NCI-H146 treated with DMSO at 0.1 percent for 48 hours (cell line): ENCODE results near the gene HSCB.
"Not testable (repeated sequence)": the region's sequence is repeated elsewhere in the genome, so short reads cannot be mapped to it uniquely, and the experiment has no call there.

Experiments used
- DNase-seq: peaks from one replicate; lab custom pipeline; 2025; ENCODE audit not compliant: unreplicated experiment; lab: John Stamatoyannopoulos, UW

HSCB gene

DNA sequence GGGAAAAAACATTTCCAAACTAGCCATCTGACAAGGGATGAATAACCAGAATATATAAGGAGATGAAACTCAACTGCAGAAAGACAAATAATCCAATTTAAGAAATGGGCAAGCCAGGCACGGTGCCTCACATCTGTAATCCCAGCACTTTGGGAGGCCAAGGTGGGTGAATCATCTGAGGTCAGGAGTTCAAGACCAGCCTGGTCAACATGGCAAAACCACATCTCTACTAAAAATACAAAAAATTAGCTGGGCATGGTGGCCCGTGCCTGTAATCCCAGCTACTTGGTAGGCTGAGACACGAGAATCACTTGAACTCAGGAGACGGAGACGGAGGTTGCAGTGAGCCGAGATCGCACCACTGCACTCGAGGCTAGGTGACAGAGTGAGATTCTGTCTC is 3.0 kb upstream of the HSCB start:
- not testable (repeated sequence) for DNase-seq

DNA sequence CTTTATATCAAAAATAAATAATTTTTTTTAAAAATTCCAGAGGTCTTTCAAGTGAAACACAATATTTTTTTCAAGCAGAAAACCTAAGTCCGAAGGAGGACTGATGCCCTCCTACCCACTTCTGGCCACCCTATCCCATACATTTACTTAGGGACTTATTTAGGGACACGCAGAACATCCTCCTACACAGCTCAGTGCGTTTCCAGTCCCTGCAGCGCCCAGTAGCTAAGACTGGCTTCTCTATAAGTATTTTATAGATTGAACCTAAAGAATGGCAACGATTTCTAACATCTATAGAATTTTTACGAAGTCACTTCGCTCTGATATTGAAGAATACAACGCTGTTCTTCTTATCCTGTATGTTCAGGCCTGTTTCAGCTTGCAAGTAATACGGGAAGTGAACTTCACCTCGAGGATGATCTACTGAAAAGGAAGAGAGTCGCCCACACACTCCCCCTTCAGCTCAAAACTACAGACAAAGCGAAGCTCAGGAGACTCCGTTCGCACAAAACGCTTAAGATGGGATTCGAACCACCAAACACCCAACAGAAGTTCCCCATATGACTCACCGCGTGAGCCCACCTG is 547 bp upstream of the HSCB start:
- no peak for DNase-seq

DNA sequence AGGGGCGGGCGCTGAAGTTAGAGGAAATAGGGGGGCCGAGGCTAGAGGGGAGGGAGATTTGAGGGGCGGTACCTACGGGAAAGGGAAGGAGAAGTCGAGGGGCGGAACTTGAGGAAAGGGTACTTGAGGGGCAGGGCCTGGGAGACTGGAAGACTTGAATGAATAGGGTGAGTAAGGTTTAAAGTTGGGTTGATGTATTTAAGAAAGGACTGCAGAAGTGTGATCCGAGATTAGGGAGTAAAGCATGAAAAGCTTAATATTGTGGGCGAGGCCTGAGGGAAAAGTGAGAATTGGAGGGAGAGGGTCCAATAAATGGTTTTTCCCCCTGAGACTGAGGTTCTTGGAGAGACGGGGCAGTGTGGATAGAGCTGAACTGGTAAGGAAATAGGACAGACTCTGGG is 723 bp downstream of the HSCB start:
- DNase-seq: no peak

DNA sequence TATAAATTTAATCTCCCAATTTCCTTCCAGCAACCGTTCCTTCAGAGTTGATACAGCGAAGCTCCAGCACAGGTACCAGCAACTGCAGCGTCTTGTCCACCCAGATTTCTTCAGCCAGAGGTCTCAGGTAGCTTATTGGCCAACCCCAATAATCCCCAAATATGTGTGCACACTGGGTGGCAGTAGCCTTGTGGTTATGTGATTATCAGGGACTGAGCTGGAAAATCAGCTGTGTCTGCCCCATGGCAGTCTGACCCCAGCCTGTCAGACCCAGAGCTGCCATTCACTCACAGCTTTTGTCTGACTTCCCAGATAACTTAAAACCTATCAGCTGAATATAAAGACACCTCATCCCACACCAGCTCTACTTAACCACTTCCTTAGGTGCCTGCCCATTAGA is 2.0 kb downstream of the HSCB start:
- DNase-seq: no peak

DNA sequence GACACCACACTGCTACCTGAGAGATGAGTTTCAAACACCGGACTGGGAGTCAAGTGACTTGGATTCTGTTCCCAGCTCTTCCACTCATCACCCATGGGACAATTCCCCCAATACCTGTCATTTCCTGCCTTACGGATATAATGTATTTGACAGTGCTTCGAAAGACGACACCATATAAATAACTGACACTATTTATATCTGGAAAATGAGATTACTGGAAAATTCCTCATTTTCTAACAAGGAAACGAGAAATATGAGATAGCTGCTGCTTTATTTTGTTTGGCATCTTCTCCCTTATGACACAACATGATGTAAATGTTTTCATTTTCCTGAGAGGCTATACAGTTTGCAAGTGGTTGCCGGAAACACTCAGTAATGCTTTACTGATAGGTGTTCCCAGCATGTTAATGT is 8.6 kb downstream of the HSCB start:
- DNase-seq: no peak

DNA sequence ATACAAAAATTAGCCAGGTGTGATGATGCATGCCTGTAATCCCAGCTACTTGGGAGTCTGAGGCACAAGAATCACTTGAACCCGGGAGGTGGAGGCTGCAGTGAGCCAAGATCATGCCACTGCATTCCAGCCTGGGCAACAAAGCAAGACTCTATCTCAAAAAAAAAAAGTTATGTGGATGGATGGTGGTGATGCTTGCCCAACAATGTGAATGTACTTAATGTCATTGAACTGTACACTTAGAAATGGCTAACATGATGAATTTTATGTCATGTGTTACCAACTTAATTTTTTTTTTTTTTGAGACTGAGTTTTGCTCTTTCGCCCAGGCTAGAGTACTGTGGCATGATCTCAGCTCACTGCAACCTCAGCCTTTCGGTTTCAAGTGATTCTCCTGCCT is 12.7 kb downstream of the HSCB start:
- DNase-seq: not testable (repeated sequence)

DNA sequence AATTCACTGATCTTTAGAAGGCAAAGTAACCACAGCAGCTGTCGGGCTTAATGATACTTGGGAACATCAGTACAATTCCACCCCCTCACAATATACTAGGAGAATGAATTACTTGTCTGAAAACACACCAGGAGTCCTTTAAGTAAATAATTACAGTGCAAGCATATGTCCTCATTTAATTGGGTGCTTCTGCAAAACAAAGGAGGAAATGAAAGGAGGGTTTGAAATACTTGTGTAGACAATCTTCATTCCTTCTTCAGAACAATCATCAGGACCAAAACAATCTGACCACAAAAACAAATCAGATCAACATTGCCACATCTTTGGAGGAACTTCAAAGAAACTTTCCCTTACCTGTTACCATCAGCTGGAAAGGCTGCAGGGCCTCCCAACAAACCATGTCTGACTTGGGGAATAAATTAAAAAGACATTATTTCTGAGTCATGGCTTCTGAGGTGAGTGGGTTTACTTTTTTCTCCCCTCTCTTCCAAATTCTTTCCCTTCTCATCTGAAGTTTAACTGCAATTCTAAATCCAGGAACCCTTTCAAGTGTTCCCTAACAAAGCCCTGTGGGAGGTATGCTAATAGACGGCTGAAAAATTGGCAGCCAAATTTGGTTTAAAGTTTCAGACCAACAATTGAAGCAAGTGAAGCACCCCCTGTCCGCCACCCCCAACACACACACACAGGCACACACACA is 18.2 kb downstream of the HSCB start:
- DNase-seq: peak; percentile 84

DNA sequence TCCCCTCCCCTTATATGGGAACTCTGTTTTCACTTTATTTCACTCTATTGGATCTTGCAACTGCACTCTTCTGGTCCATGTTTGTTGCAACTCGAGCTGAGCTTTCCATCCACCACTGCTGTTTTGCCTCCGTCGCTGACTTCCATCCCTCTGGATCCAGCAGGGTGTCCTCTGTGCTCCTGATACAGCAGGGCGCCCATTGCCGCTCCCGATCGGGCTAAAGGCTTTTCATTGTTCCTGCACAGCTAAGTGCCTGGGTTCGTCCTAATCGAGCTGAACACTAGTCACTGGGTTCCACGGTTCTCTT is 19.6 kb downstream of the HSCB start:
- no peak for DNase-seq

DNA sequence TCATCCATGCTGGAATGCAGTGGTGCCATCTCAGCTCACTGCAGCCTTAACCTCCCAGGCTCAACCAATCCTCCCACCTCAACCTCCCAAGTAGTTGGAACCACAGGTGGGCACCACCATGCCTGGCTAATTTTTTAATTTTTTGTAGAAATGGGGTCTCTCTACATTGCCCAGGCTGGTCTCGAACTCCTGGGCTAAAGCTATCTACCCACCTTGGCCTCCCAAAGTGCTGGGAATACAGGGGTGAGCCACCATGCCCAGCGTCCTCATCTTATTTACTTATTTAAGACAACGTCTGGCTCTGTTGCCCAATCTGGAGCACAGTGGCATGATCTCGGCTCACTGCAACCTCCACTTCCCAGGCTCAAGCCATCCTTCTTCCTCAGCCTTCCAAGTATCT is 20.2 kb downstream of the HSCB start:
- DNase-seq: not testable (repeated sequence)

DNA sequence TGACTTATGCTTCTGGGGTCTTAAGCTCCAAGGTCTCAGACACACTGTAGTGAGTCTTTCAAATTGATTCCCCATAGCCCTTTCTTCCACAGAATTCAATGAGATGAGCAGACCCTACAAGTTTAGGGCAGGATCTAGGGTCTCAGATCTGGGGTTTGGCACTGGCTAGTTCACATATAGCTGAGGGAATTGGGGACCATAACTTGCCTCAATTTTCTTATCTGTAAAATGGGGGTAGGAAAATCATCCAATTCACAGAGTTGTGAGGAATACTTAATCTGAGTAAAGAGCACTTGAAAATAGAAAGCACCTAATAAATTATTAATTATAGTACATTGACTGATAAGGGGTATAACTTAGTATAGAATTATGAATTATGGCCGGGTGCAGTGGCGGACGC is 24.8 kb downstream of the HSCB start:
- no peak for DNase-seq

DNA sequence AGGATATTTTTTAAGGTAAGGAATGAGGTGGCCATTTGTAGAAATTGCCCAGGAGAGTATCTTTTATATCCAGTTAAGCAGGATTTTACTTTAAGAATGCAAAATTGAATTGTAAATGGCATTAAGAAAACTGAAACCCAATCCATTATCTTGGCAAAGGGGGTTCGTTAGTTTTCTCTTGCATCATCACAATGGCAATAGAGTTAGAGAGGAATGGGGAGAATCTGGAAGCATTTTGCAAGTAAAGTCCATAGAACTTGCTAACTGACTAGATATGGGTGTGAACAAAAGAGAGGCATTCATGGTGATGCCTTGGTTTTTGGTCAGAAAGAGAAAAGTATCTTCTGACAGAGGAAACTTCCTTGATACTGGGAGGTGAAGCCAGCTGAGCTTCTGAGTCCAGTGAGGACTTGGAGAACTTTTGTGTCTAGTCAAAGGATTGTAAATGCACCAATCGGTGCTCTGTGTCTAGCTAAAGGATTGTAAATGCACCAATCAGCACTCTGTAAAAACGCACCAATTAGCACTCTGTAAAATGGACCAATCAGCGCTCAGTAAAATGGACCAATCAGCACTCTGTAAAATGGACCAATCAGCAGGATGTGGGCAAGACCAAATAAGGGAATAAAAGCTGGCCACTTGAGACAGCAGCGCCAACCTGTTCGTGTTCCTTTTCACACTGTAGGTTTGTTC is 27.0 kb downstream of the HSCB start:
- no peak for DNase-seq

DNA sequence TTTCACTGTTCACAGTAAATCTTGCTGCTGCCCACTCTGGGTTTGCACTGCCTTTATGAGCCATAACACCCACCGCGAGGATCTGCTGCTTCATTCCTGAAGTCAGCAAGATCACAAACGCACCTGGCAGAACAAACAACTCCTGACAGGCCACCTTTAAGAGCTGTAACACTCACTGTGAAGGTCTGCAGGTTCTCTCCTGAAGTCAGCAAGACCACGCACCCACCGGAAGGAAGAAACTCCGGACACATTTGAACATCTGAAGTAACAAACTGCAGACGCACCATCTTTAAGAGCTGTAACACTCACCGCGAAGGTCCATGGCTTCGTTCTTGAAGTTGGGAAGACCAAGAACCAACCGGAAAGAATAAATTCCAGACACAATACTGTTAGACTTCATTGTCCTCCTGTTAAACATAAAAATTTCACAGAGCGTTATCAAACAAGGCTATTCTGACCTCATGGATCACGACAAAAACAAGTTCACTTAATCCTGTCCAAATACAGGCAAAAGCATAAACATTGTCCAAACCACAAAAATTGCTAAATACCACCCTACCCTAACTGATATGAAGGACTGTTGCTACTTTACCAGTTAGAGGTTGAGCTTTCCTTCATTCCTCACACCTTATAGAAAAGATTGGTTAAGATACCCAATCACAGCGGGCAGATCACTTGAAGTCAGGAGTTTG is 27.7 kb downstream of the HSCB start:
- DNase-seq: no peak

DNA sequence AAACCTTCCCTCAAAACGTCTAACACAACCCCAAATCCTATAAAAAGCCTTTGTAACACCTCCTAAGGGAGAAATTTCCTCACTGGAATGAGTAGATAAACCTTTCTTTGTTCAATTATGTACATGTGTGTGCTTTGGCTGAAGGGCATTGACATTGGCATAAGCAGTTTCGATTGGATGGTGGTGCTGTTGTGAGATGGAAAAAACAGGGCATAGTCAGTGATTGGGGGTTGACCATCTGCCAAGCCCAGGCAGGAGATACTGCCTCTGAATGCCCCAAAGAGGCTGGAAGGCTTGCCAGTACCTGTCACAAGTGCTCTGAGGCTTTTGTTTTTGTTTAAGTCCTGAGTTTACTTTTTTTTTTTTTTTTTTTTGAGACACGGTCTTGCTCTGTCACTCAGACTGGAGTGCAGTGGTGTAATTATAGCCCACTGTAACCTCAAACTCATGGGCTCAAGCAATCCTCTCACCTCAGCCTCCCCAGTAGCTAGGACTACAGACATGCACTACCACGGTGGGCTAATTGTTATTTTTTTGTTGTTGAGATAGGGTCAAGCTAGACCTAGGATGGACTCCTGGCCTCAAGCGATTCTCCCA is 29.5 kb downstream of the HSCB start:
- no peak for DNase-seq

DNA sequence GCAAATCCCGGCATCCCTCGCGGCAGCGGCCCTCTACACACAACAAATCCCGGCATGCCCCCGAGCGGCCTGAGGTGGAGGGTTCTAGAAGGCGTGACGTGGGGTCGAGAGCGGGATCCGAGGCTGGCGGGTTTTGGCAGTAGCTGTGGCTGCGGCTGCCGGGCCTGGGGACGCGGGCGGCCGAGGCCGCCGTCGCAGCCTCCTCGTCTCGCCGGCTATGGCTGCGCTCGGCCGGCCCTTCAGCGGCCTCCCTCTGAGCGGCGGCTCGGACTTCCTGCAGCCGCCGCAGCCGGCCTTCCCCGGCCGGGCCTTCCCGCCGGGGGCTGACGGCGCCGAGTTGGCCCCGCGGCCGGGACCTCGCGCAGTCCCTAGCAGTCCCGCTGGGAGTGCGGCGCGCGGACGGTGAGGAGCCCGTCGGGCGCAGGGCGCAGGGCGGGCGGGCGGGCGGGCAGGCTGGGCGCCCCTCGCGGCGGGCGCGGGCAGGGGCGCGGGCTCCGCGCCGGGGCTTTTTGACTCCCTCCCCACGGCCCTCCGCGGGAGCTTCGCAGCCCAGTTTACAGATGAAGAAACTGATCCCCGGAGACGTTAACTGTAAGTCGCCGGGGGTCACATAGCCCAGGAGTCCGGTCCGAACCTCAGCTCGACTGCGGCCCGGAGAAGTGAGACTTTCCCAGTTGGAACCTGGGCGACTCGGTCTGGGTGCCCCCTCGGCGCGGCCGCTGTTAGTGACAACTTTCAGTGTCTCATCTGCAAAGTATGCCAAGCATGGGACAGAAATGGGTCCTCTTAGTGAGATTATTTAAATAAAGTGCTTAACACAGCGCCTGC is 31.0 kb downstream of the HSCB start, which contains the start of gene CCDC117:
Gene CCDC117, plus strand, starts transcription at position 63 of the 828 bp plus-strand sequence. Its CDS starts 155 bp downstream, at position 218.
- peak; percentile 79 for DNase-seq

DNA sequence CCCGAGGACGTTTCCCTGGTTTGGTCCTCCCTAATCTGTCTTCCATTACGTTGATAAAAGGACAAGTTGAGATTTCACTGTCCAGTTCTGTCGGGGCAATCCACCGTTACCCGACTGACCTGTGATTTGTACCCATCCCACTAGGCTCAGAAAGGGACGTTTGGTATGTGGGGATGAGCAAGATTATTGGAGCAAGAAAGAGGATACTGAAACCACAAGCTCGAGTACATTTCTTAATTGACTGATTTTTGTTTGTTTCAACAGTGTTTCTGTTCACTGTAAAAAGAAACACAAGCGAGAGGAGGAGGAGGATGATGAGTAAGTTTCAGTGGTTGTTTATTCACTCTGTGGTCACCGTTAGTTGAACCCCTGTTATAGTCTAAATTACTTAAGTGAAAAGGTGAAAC is 31.6 kb downstream of the HSCB start:
- no peak for DNase-seq

DNA sequence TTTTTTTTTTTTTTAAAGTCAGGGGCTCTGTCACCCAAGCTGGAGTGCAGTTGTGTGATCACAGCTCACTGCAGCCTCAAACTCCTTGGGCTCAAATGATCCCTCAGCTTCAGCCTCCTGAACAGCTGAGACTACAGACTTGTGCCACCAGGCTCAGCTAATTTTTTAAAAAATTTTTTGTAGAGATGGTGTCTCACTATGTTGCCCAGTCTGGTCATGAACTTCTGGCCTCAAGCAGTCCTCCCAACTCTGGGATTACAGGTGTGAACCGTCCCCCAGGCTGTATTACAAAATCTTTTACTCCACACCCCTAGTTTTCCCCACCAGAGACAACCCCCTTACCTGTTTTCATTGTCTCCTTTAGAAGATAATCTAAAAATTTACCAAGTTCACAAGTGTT is 32.5 kb downstream of the HSCB start:
- no peak for DNase-seq

DNA sequence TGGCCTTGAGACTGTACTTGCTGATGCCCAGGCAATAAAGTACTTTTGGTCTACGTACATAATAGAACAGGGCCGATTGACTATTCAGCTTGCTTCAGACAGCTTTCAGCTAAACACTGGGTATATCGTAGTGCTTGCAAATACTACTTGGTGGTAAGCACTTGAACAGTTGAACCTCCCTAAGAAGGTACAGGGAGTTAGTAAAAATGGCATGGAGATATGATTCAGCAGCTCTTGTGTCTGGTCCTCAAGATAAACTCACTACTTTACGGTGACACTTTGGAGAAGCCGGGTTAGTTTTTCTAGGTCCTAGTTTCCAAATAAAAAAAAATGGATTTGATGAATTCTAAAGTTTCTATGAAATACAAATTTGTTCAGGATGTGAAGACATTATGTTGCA is 38.0 kb downstream of the HSCB start:
- no peak for DNase-seq

DNA sequence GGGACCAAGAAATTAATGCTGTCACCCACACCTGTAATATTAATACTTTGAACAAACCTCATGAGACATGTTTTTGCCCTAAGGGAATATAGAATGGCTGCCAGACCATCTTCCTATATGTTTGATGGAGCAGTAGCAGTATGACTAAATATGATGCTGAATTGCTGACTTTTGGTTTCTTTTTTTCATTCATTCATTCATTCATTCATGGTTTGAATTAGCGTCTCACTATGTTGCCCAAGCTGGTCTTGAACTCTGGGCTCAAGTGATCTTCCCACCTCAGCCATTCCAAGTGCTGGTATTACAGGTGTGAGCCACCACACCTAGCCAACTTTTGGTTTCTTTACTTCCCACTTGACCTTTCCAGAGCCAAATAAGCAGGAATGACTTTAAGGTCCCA is 38.5 kb downstream of the HSCB start:
- DNase-seq: no peak

DNA sequence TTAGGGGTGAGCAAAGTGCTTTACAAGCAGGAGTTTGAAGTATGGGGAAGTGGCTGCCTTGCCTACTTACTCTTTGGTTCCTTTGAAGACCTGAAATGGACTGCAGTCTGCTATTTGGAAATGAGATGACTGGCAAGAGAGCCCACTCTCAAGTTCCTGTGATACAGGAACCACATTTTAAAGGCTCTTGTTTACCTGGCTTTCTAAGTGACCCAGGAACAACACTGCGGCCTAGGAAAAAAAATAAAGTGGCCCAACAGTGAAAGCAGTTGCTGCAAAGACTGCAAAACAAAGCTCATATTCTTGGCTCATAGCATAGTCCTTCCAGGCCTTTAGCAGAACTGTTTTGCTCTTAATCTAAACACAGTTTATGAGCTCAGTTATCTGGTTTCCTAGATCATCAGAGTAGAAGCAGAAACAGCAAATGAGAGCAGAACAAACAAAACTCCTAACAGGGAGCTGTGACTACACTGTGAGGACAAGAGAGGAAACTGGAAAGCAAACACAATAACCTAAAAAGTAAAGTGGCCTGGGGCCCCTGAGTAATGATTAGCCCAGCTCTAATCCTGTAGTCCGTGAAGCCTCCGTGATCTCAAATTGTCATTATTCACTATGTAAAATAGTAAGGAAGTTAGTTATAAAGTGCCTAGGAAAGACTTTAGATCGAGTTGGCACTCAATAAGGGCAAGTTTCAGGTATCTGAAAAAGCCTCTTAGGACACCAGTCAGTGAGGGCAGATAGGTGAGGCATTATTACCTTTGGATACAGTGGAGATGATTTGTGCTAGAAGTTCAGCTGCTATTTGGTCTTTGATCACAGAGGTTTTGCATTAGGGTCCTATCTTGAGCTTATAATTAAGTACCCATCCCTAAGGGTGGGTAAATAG is 42.2 kb downstream of the HSCB start:
- no peak for DNase-seq

DNA sequence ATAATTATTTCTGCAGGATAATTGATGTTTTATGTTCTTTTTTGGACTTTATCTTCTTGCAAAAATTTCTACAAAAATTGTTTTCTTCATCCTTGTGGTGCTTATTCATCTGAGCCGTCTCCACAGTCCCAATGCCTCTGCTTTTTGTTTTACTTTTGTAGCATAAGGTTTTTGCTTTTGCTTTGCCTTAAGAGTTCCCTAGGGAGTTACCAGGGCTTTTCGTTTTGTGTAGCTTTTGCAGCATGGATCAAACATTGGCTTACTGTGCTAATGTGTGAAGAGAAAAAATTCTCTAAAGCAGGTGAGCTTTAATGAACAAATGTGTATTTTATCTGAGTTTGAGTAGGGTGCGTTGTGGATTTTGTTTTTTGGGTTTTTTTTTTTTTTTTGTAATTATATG is 46.8 kb downstream of the HSCB start:
- no peak for DNase-seq
